ENCODE results near the gene LRIG2. TPM values are rescaled to one million over a fixed set of nuclear protein-coding genes. Genes with fewer than 3 reads are reported as not detected.

Gene LRIG2
- total and polyA plus RNA-seq, 2 of the 13 experiments (the other 11 are each of a cell fraction or from before 2014, with no cell fraction given): 8.1 to 12.2 TPM

DNA sequence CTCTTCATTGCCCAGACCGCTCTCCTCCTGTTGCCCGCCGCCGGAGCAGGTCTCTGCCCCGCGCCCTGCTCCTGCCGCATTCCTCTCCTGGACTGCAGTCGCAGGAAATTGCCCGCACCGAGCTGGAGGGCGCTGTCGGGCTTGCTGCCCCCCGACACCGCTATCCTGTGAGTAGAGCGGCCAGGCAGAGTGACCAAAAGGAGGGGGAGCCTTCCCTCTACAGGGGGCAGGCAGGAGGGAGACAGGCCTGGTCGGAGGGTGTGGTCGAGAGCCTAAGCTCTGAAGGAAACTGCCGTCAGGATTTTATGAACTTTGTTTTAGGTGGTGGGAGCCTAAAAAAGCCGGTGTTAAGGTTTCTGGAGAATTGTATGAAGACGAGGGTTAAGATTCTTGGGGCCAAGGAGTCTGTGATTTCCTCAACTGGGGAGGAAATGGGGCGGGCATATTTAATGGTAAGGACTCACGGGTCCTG is 517 bp downstream of the LRIG2 start (continued):
- TF ChIP-seq, protein P1, sequence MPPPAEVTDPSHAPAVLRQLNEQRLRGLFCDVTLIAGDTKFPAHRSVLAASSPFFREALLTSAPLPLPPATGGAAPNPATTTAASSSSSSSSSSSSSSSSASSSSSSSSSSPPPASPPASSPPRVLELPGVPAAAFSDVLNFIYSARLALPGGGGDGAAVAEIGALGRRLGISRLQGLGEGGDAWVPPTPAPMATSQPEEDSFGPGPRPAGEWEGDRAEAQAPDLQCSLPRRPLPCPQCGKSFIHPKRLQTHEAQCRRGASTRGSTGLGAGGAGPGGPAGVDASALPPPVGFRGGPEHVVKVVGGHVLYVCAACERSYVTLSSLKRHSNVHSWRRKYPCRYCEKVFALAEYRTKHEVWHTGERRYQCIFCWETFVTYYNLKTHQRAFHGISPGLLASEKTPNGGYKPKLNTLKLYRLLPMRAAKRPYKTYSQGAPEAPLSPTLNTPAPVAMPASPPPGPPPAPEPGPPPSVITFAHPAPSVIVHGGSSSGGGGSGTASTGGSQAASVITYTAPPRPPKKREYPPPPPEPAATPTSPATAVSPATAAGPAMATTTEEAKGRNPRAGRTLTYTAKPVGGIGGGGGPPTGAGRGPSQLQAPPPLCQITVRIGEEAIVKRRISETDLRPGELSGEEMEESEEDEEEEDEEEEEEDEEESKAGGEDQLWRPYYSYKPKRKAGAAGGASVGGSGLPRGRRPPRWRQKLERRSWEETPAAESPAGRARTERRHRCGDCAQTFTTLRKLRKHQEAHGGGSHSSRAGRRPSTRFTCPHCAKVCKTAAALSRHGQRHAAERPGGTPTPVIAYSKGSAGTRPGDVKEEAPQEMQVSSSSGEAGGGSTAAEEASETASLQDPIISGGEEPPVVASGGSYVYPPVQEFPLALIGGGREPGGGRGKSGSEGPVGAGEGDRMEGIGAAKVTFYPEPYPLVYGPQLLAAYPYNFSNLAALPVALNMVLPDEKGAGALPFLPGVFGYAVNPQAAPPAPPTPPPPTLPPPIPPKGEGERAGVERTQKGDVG (CRISPR knock-in tag; IDR thresholded peaks at IDR 0.05; ENCODE audit: borderline replicate concordance): no peak
- TF ChIP-seq, protein P2, sequence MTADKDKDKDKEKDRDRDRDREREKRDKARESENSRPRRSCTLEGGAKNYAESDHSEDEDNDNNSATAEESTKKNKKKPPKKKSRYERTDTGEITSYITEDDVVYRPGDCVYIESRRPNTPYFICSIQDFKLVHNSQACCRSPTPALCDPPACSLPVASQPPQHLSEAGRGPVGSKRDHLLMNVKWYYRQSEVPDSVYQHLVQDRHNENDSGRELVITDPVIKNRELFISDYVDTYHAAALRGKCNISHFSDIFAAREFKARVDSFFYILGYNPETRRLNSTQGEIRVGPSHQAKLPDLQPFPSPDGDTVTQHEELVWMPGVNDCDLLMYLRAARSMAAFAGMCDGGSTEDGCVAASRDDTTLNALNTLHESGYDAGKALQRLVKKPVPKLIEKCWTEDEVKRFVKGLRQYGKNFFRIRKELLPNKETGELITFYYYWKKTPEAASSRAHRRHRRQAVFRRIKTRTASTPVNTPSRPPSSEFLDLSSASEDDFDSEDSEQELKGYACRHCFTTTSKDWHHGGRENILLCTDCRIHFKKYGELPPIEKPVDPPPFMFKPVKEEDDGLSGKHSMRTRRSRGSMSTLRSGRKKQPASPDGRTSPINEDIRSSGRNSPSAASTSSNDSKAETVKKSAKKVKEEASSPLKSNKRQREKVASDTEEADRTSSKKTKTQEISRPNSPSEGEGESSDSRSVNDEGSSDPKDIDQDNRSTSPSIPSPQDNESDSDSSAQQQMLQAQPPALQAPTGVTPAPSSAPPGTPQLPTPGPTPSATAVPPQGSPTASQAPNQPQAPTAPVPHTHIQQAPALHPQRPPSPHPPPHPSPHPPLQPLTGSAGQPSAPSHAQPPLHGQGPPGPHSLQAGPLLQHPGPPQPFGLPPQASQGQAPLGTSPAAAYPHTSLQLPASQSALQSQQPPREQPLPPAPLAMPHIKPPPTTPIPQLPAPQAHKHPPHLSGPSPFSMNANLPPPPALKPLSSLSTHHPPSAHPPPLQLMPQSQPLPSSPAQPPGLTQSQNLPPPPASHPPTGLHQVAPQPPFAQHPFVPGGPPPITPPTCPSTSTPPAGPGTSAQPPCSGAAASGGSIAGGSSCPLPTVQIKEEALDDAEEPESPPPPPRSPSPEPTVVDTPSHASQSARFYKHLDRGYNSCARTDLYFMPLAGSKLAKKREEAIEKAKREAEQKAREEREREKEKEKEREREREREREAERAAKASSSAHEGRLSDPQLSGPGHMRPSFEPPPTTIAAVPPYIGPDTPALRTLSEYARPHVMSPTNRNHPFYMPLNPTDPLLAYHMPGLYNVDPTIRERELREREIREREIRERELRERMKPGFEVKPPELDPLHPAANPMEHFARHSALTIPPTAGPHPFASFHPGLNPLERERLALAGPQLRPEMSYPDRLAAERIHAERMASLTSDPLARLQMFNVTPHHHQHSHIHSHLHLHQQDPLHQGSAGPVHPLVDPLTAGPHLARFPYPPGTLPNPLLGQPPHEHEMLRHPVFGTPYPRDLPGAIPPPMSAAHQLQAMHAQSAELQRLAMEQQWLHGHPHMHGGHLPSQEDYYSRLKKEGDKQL (CRISPR knock-in tag; IDR thresholded peaks at IDR 0.05; ENCODE audit: low read depth): no peak
- TF ChIP-seq, protein P3, sequence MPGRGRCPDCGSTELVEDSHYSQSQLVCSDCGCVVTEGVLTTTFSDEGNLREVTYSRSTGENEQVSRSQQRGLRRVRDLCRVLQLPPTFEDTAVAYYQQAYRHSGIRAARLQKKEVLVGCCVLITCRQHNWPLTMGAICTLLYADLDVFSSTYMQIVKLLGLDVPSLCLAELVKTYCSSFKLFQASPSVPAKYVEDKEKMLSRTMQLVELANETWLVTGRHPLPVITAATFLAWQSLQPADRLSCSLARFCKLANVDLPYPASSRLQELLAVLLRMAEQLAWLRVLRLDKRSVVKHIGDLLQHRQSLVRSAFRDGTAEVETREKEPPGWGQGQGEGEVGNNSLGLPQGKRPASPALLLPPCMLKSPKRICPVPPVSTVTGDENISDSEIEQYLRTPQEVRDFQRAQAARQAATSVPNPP (CRISPR knock-in tag; IDR thresholded peaks at IDR 0.05): no peak
- TF ChIP-seq, protein P4, sequence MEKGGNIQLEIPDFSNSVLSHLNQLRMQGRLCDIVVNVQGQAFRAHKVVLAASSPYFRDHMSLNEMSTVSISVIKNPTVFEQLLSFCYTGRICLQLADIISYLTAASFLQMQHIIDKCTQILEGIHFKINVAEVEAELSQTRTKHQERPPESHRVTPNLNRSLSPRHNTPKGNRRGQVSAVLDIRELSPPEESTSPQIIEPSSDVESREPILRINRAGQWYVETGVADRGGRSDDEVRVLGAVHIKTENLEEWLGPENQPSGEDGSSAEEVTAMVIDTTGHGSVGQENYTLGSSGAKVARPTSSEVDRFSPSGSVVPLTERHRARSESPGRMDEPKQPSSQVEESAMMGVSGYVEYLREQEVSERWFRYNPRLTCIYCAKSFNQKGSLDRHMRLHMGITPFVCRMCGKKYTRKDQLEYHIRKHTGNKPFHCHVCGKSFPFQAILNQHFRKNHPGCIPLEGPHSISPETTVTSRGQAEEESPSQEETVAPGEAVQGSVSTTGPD (CRISPR knock-in tag; IDR thresholded peaks at IDR 0.05): no peak
- TF ChIP-seq ESRRA (CRISPR knock-in tag; IDR thresholded peaks at IDR 0.05; ENCODE audit: low read depth) (no peak), ZNF772 (CRISPR knock-in tag; IDR thresholded peaks at IDR 0.05) (no peak), CHD2 (IDR thresholded peaks at IDR 0.05; ENCODE audit: low read depth, low read length) (no peak), SIX4 (CRISPR knock-in tag; IDR thresholded peaks at IDR 0.05) (no peak), KAT7 (CRISPR knock-in tag; IDR thresholded peaks at IDR 0.05; ENCODE audit: borderline replicate concordance) (no peak), SAFB2 (CRISPR knock-in tag; IDR thresholded peaks at IDR 0.05; ENCODE audit: borderline replicate concordance, low read depth) (no peak), ELF4 (CRISPR knock-in tag; IDR thresholded peaks at IDR 0.05; ENCODE audit: borderline replicate concordance) (no peak), POGZ (CRISPR knock-in tag; IDR thresholded peaks at IDR 0.05) (peak; percentile 16; the same call in 1 of the 2 replicates), ZNF562 (CRISPR knock-in tag; IDR thresholded peaks at IDR 0.05; ENCODE audit: borderline replicate concordance) (no peak)
- TF ChIP-seq, protein P5, sequence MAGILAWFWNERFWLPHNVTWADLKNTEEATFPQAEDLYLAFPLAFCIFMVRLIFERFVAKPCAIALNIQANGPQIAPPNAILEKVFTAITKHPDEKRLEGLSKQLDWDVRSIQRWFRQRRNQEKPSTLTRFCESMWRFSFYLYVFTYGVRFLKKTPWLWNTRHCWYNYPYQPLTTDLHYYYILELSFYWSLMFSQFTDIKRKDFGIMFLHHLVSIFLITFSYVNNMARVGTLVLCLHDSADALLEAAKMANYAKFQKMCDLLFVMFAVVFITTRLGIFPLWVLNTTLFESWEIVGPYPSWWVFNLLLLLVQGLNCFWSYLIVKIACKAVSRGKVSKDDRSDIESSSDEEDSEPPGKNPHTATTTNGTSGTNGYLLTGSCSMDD (CRISPR knock-in tag; IDR thresholded peaks at IDR 0.05): no peak
- TF ChIP-seq, protein P6, sequence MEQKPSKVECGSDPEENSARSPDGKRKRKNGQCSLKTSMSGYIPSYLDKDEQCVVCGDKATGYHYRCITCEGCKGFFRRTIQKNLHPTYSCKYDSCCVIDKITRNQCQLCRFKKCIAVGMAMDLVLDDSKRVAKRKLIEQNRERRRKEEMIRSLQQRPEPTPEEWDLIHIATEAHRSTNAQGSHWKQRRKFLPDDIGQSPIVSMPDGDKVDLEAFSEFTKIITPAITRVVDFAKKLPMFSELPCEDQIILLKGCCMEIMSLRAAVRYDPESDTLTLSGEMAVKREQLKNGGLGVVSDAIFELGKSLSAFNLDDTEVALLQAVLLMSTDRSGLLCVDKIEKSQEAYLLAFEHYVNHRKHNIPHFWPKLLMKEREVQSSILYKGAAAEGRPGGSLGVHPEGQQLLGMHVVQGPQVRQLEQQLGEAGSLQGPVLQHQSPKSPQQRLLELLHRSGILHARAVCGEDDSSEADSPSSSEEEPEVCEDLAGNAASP (CRISPR knock-in tag; IDR thresholded peaks at IDR 0.05; ENCODE audit: borderline replicate concordance): no peak

All from HepG2 (cell line).